ENCODE results near the gene GRK2. TPM values are rescaled to one million over a fixed set of nuclear protein-coding genes. Genes with fewer than 3 reads are reported as not detected.

GRK2 gene
- total and polyA plus RNA-seq, 2 of the 13 experiments (the other 11 are each of a cell fraction or from before 2014, with no cell fraction given), result 31.3 to 42.4 TPM

- TF ChIP-seq, protein P1, sequence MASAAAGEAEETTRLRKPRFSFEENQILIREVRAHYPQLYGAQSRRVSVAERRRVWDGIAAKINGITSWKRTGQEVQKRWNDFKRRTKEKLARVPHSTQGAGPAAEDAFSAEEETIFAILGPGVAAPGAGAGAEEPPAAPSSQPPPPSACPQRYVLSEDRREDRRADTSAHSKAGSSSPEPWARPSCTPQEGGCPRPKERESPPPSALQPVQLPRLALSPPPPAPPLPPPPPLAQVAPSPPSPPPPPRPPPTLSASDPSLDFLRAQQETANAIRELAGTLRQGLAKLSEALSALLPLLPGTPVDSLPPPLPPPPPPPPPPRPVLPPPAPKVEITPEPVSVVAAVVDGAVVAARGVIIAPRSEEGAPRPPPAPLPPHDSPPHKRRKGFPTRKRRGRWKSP (CRISPR knock-in tag; IDR thresholded peaks at IDR 0.05), result 0 out of 2 replicates have a peak, but pooled peaks have one; percentile 29
- TF ChIP-seq THAP11 (CRISPR knock-in tag; IDR thresholded peaks at IDR 0.05) (peak; percentile 77), ZNF574 (CRISPR knock-in tag; IDR thresholded peaks at IDR 0.05) (peak; percentile 56), HNRNPUL1 (IDR thresholded peaks at IDR 0.05; ENCODE audit: low read depth, low read length) (no peak), SIN3B (IDR thresholded peaks at IDR 0.05; ENCODE audit: low read length) (no peak), NFKB2 (CRISPR knock-in tag; IDR thresholded peaks at IDR 0.05; ENCODE audit: borderline replicate concordance) (peak; percentile 45; the same call in 1 of the 2 replicates), RAD21 (CRISPR knock-in tag; IDR thresholded peaks at IDR 0.05) (peak; percentile 82), ZBTB25 (CRISPR knock-in tag; IDR thresholded peaks at IDR 0.05) (peak; percentile 36; the same call in 1 of the 2 replicates), ATF7-NPFF (CRISPR knock-in tag; IDR thresholded peaks at IDR 0.05; ENCODE audit: low read depth) (peak; percentile 45; the same call in 1 of the 2 replicates), MTA1 (CRISPR knock-in tag; IDR thresholded peaks at IDR 0.05; ENCODE audit: borderline replicate concordance) (0 out of 2 replicates have a peak, but pooled peaks have one; percentile 55), MATR3 (CRISPR knock-in tag; IDR thresholded peaks at IDR 0.05) (no peak), UBTF (CRISPR knock-in tag; IDR thresholded peaks at IDR 0.05) (peak; percentile 77), KMT2A (CRISPR knock-in tag; IDR thresholded peaks at IDR 0.05) (peak; percentile 65; the same call in 1 of the 2 replicates)
- TF ChIP-seq, protein P2, sequence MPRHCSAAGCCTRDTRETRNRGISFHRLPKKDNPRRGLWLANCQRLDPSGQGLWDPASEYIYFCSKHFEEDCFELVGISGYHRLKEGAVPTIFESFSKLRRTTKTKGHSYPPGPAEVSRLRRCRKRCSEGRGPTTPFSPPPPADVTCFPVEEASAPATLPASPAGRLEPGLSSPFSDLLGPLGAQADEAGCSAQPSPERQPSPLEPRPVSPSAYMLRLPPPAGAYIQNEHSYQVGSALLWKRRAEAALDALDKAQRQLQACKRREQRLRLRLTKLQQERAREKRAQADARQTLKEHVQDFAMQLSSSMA (CRISPR knock-in tag; IDR thresholded peaks at IDR 0.05), result no peak
- TF ChIP-seq, protein P3, sequence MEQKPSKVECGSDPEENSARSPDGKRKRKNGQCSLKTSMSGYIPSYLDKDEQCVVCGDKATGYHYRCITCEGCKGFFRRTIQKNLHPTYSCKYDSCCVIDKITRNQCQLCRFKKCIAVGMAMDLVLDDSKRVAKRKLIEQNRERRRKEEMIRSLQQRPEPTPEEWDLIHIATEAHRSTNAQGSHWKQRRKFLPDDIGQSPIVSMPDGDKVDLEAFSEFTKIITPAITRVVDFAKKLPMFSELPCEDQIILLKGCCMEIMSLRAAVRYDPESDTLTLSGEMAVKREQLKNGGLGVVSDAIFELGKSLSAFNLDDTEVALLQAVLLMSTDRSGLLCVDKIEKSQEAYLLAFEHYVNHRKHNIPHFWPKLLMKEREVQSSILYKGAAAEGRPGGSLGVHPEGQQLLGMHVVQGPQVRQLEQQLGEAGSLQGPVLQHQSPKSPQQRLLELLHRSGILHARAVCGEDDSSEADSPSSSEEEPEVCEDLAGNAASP (CRISPR knock-in tag; IDR thresholded peaks at IDR 0.05; ENCODE audit: borderline replicate concordance), result no peak
These were observed 432 bp upstream of the GRK2 start (continued) for GRCh38 chr11:67265633-67266448.

All from HepG2 (cell line).